Neural progenitor cell (in vitro differentiated cells): ENCODE data around the gene MAN2B2.

Experiments used
- EZH2phosphoT487 ChIP-seq: fragments of 200-600 bp; sonication (generic); IDR thresholded peaks from 2 replicates; pipeline ENCODE4 v1.6.1; 2017; ENCODE audit warnings: antibody characterized with exemption
- TF ChIP-seq, protein P1 (sequence below): fragments of 200-600 bp; sonication (generic); IDR thresholded peaks from 2 replicates; pipeline ENCODE4 v1.5.1; 2017; ENCODE audit warnings: antibody characterized with exemption, mild to moderate bottlenecking

DNA sequence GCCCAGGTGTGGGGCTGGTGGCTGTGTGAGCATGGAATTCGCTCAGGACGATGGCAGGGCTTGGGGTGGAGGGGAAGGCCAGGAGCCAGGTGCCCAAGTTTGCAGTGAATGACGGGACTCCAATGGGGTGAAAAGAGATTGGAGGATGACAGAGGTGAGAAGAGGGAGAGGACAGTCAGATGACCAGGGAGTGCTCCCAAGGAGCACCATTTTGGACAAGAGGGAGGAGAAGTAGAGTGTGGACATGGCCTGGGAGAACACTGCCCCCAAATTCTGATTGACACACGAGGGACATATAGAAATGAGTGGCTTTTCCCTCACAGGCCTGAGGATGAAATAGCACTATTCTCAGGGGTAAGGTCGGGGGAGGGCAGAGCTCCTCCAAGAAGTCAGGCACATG, 72.2 kb downstream of the MAN2B2 start:
- TF ChIP-seq, protein P1, sequence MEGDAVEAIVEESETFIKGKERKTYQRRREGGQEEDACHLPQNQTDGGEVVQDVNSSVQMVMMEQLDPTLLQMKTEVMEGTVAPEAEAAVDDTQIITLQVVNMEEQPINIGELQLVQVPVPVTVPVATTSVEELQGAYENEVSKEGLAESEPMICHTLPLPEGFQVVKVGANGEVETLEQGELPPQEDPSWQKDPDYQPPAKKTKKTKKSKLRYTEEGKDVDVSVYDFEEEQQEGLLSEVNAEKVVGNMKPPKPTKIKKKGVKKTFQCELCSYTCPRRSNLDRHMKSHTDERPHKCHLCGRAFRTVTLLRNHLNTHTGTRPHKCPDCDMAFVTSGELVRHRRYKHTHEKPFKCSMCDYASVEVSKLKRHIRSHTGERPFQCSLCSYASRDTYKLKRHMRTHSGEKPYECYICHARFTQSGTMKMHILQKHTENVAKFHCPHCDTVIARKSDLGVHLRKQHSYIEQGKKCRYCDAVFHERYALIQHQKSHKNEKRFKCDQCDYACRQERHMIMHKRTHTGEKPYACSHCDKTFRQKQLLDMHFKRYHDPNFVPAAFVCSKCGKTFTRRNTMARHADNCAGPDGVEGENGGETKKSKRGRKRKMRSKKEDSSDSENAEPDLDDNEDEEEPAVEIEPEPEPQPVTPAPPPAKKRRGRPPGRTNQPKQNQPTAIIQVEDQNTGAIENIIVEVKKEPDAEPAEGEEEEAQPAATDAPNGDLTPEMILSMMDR: no peak
- no peak for TF ChIP-seq EZH2phosphoT487
